ENCODE results near the gene ENO2. TPM values are rescaled to one million over a fixed set of nuclear protein-coding genes. Genes with fewer than 3 reads are reported as not detected.

The ENO2 gene
- total RNA-seq, 5 donors from 2014 or later (not counting 1 experiment from before 2014, with no cell fraction given): 87.2 to 176 (median 148) TPM

DNA sequence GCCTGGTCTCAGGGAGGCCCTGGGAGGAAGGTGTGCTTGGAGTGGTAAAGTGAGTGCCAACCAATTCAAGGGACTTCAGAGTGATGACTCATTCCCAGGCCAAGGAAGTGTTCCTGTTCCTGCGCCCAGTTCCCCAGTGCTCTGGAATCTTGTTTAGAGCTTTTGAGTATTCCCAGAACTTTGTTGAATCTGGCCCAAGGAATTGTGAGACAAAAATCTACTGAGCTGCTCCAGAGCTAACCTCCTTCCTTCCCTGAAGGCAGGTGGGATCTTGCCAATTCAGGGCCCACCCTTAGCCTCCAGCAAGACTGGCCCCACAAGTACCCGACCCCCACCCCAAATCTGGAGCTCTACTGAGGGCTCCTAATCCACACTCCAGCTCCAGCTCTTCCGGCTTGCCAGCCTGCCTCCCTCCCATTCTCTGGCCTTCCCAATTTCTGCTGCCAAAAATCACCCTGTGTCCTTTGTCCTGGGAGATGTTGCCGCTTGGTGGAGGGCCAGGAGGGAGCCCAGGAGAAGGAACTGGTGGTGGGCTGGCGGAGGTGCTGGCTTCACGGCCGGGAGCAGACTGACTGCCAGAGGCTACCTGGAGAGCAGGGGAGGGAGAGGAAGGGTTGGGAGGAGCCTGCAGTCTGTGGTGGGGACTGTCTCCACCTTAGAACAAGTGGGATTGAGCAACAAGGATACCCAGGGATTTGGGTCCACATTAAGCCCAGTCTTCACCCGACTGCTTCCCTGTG lies 11.3 kb downstream of the ENO2 start:
- H3K27ac ChIP-seq (ENCODE audit: low read length): no peak overlapping the region
- peaks cover 0 to 13% of the 10 kb centered on the region in 2 donors for H3K36me3 ChIP-seq (ENCODE audit: control insufficient read depth in 2 of 2, extremely low read depth in 1 of 2, insufficient read depth in 1 of 2, low read length in 1 of 2)
- H3K4me1 ChIP-seq (ENCODE audit: control insufficient read depth in 1 of 2, extremely low read depth in 1 of 2, insufficient read depth in 2 of 2, low read length in 2 of 2): peaks cover 10 to 38% of the 10 kb centered on the region in 2 experiments
- ChIA-PET POLR2A (interaction anchor here (0.7 kb wide), 2 partner anchors 16 to 20 kb away, joined by 4 to 5 read pairs; no protein-coding TSS in a partner anchor), CTCF (interaction anchor here (0.7 to 2.4 kb wide), 16 partner anchors 9 to 185 kb away, joined by 3 to 14 read pairs (median 3); partner anchors contain the start of gene LPCAT3 (in 1 of the 2))
- H3K36me3 Mint-ChIP-seq: peaks cover 10% of the 10 kb centered on the region
- no peaks in the 10 kb centered on the region for H3K27me3 ChIP-seq (replicated peaks in 1 of 2; ENCODE audit: control insufficient read depth in 2 of 2, extremely low read depth in 1 of 2, insufficient read depth in 2 of 2, low read length in 1 of 2)
- no peaks in the 10 kb centered on the region for H3K9me3 Mint-ChIP-seq
- no peaks in the 10 kb centered on the region for H3K27me3 Mint-ChIP-seq
- DNase-seq (no peak), ATAC-seq (replicated peaks in 1 of 4) (no peak)
- no peak overlapping the region for H3K4me3 ChIP-seq (ENCODE audit: control insufficient read depth in 1 of 2, extremely low read depth in 1 of 2, low read length in 1 of 2)
- H3K27ac Mint-ChIP-seq: peak overlapping the region; percentile 31 to 44
- H3K4me3 Mint-ChIP-seq: peak overlapping the region; percentile 61 to 85 (median 82)
- 90% methylated on average over 6 of the region's 8 CpGs for WGBS (ENCODE audit: insufficient coverage)
- no peaks in the 10 kb centered on the region for H3K9me3 ChIP-seq
- H3K4me1 Mint-ChIP-seq: peaks cover 36 to 54% (median 48%) of the 10 kb centered on the region in 3 donors

GRCh38 chr12:6927379-6928021 lies 13.1 kb downstream of the ENO2 start, which contains the start of gene ATN1:
ATN1 (plus strand) TSS chr12:6927959; CDS start chr12:6934002, 6,043 bp downstream.
- Histone ChIP-seq H3K4me3 (ENCODE audit: control insufficient read depth in 1 of 2, extremely low read depth in 1 of 2, low read length in 1 of 2) (peak within 1 kb of the TSS; percentile 58 to 74), H3K9me3 (no peaks in the 10 kb centered on the region), H3K27me3 (replicated peaks in 1 of 2; ENCODE audit: control insufficient read depth in 2 of 2, extremely low read depth in 1 of 2, insufficient read depth in 2 of 2, low read length in 1 of 2) (no peaks in the 10 kb centered on the region), H3K36me3 (ENCODE audit: control insufficient read depth in 2 of 2, extremely low read depth in 1 of 2, insufficient read depth in 1 of 2, low read length in 1 of 2) (no peaks in the 10 kb centered on the region), H3K4me1 (ENCODE audit: control insufficient read depth in 1 of 2, extremely low read depth in 1 of 2, insufficient read depth in 2 of 2, low read length in 2 of 2) (peaks cover 19 to 41% of the 10 kb centered on the region in 2 experiments), H3K27ac (ENCODE audit: low read length) (peak within 1 kb of the TSS; percentile 81)
- WGBS (ENCODE audit: insufficient coverage): under 1% methylated on average over 41 of the region's 66 CpGs
- POLR2A ChIA-PET: interaction anchor here in 1 of 2 donors (0.6 kb wide), 1 partner anchor 16 kb away, joined by 3 read pairs; the partner anchor contains the start of genes C12orf57 and RNU7-1
- peak in 10 of 35 experiments; percentile 11 to 58 (median 39) for DNase-seq
- Mint-ChIP-seq H3K4me3 (peak within 1 kb of the TSS; percentile 83 to 95 (median 85)), H3K27ac (peak within 1 kb of the TSS; percentile 94 to 96), H3K9me3 (no peaks in the 10 kb centered on the region), H3K4me1 (peaks cover 46 to 64% (median 63%) of the 10 kb centered on the region in 3 donors), H3K36me3 (no peaks in the 10 kb centered on the region), H3K27me3 (no peaks in the 10 kb centered on the region)
- CTCF ChIA-PET: interaction anchor here in 1 of 2 donors (0.6 to 1.3 kb wide), 4 partner anchors 17 to 186 kb away, joined by 3 to 5 read pairs (median 3); no protein-coding TSS in a partner anchor
- ATAC-seq (replicated peaks in 1 of 4): peak; percentile 24 to 45 (median 40)

- no peaks in the 10 kb centered on the region for H3K27me3 ChIP-seq (replicated peaks in 1 of 2; ENCODE audit: control insufficient read depth in 2 of 2, extremely low read depth in 1 of 2, insufficient read depth in 2 of 2, low read length in 1 of 2)
- peak overlapping the region; percentile 83 to 95 (median 83) for H3K4me3 Mint-ChIP-seq
- H3K27me3 Mint-ChIP-seq: no peaks in the 10 kb centered on the region
- peaks cover 23 to 43% of the 10 kb centered on the region in 2 experiments for H3K4me1 ChIP-seq (ENCODE audit: control insufficient read depth in 1 of 2, extremely low read depth in 1 of 2, insufficient read depth in 2 of 2, low read length in 2 of 2)
- DNase-seq (peak in 1 of 35 experiments; percentile 38), ATAC-seq (replicated peaks in 1 of 4) (peak; percentile 1 to 8 (median 4))
- WGBS (ENCODE audit: insufficient coverage): 2% methylated on average over 35 of the region's 79 CpGs
- H3K9me3 ChIP-seq: no peaks in the 10 kb centered on the region
- H3K9me3 Mint-ChIP-seq: no peaks in the 10 kb centered on the region
- peak overlapping the region; percentile 94 to 96 for H3K27ac Mint-ChIP-seq
- no peaks in the 10 kb centered on the region for H3K36me3 ChIP-seq (ENCODE audit: control insufficient read depth in 2 of 2, extremely low read depth in 1 of 2, insufficient read depth in 1 of 2, low read length in 1 of 2)
- H3K36me3 Mint-ChIP-seq: no peaks in the 10 kb centered on the region
- peaks cover 51 to 70% (median 66%) of the 10 kb centered on the region in 3 donors for H3K4me1 Mint-ChIP-seq
- ChIA-PET POLR2A (interaction anchor here in 1 of 2 donors (0.6 kb wide), 1 partner anchor 1093 kb away, joined by 3 read pairs; no protein-coding TSS in a partner anchor), CTCF (interaction anchor here in 1 of 2 donors (1.6 kb wide), 1 partner anchor 56 kb away, joined by 3 read pairs; no protein-coding TSS in a partner anchor)
- peak overlapping the region; percentile 56 to 74 for H3K4me3 ChIP-seq (ENCODE audit: control insufficient read depth in 1 of 2, extremely low read depth in 1 of 2, low read length in 1 of 2)
- peak overlapping the region; percentile 81 for H3K27ac ChIP-seq (ENCODE audit: low read length)
These were observed 13.8 kb downstream of the ENO2 start for GRCh38 chr12:6928022-6928702.

- peak overlapping the region; percentile 81 for H3K27ac ChIP-seq (ENCODE audit: low read length)
- 26% methylated on average over 11 of the region's 19 CpGs for WGBS (ENCODE audit: insufficient coverage)
- peaks cover 56 to 77% (median 71%) of the 10 kb centered on the region in 3 donors for H3K4me1 Mint-ChIP-seq
- no peak for ATAC-seq (replicated peaks in 1 of 4)
- H3K27me3 ChIP-seq (replicated peaks in 1 of 2; ENCODE audit: control insufficient read depth in 2 of 2, extremely low read depth in 1 of 2, insufficient read depth in 2 of 2, low read length in 1 of 2): no peaks in the 10 kb centered on the region
- POLR2A ChIA-PET: interaction anchor here in 1 of 2 donors (0.6 kb wide), 1 partner anchor 1093 kb away, joined by 3 read pairs; no protein-coding TSS in a partner anchor
- no peaks in the 10 kb centered on the region for H3K36me3 Mint-ChIP-seq
- H3K4me3 Mint-ChIP-seq: peak overlapping the region; percentile 82 to 83 (median 83)
- peak overlapping the region; percentile 56 to 74 for H3K4me3 ChIP-seq (ENCODE audit: control insufficient read depth in 1 of 2, extremely low read depth in 1 of 2, low read length in 1 of 2)
- no peaks in the 10 kb centered on the region for H3K36me3 ChIP-seq (ENCODE audit: control insufficient read depth in 2 of 2, extremely low read depth in 1 of 2, insufficient read depth in 1 of 2, low read length in 1 of 2)
- CTCF ChIA-PET: interaction anchor here (0.6 to 1.6 kb wide), 5 partner anchors 9 to 57 kb away, joined by 3 to 5 read pairs (median 3); partner anchors contain the start of genes C12orf57 (in 1 of the 2) and RNU7-1 (in 1 of the 2)
- no peaks in the 10 kb centered on the region for H3K9me3 ChIP-seq
- H3K27ac Mint-ChIP-seq: peak overlapping the region; percentile 94 to 96
- no peaks in the 10 kb centered on the region for H3K9me3 Mint-ChIP-seq
- peak in 1 of 35 experiments; percentile 38 for DNase-seq
- peaks cover 29 to 50% of the 10 kb centered on the region in 2 experiments for H3K4me1 ChIP-seq (ENCODE audit: control insufficient read depth in 1 of 2, extremely low read depth in 1 of 2, insufficient read depth in 2 of 2, low read length in 2 of 2)
- H3K27me3 Mint-ChIP-seq: no peaks in the 10 kb centered on the region
These were observed 14.5 kb downstream of the ENO2 start for GRCh38 chr12:6928703-6929407.

DNA sequence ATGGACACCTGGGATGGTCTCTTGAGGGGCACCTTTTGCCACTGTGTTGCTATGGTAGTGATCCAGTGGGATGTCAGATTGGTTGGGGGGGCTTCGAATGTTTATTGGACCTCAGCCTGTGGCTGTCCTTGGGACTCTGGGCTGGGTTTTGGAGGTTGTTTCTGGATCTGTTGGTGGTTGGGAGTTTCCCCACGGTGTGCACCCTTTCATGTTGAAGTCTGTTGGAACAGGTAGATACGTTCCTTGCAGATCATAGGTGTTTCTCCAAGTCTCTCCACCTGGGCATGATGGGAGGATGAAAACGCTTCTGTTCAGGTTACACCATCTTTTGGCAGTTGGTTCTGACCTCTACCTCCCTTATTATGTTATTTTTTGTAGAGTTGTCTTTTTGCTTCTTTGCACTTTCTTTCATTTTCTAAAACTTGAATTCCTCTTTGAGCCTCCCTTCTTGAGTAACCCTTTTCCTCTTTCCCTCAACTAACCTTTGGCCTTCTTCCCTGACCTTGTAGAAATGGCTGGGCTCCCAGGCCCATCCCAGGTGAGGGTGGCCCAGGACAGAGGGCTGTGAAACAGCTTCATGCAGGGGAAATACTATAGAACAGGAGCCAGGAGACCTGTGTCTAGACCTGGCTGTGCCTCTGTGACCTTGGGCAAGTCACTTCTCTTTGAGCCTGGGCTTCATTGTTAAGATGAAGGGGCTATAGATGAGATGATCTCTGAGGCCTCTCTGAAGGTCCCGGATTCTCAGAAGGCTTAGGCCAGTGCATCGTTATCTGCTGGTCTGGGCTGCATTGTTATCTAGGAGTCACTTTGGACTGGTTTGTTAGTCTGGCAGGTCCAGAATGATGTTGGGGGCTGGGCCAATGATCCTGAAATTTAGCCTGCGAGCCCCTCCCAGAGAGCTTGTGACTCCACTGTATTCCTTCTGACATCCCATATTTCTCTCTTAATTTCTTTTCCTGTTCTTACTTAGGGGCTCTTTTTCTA lies 15.4 kb downstream of the ENO2 start:
- Mint-ChIP-seq H3K36me3 (no peaks in the 10 kb centered on the region), H3K4me1 (peaks cover 55 to 75% (median 70%) of the 10 kb centered on the region in 3 donors), H3K27ac (peak overlapping the region; percentile 94 to 96), H3K9me3 (no peaks in the 10 kb centered on the region), H3K4me3 (peak overlapping the region; percentile 82 to 83 (median 83)), H3K27me3 (no peaks in the 10 kb centered on the region)
- WGBS (ENCODE audit: insufficient coverage): 80% methylated on average over 1 of the region's 7 CpGs
- CTCF ChIA-PET: interaction anchor here (0.6 to 1.6 kb wide), 5 partner anchors 8 to 58 kb away, joined by 3 to 5 read pairs (median 3); partner anchors contain the start of genes C12orf57 (in 1 of the 2) and RNU7-1 (in 1 of the 2)
- POLR2A ChIA-PET: no interaction called here
- H3K27me3 ChIP-seq (replicated peaks in 1 of 2; ENCODE audit: control insufficient read depth in 2 of 2, extremely low read depth in 1 of 2, insufficient read depth in 2 of 2, low read length in 1 of 2): no peaks in the 10 kb centered on the region
- H3K36me3 ChIP-seq (ENCODE audit: control insufficient read depth in 2 of 2, extremely low read depth in 1 of 2, insufficient read depth in 1 of 2, low read length in 1 of 2): no peaks in the 10 kb centered on the region
- H3K27ac ChIP-seq (ENCODE audit: low read length): peak overlapping the region; percentile 81
- peak in 1 of 35 experiments; percentile 44 for DNase-seq
- H3K4me3 ChIP-seq (ENCODE audit: control insufficient read depth in 1 of 2, extremely low read depth in 1 of 2, low read length in 1 of 2): no peak overlapping the region
- H3K4me1 ChIP-seq (ENCODE audit: control insufficient read depth in 1 of 2, extremely low read depth in 1 of 2, insufficient read depth in 2 of 2, low read length in 2 of 2): peaks cover 32 to 42% of the 10 kb centered on the region in 2 experiments
- no peaks in the 10 kb centered on the region for H3K9me3 ChIP-seq
- ATAC-seq (replicated peaks in 1 of 4): peak in 1 of 4 experiments; percentile 19

Measured in T-cell (primary cell).